ENCODE data around the gene HSPB6. TPM values are rescaled to one million over a fixed set of nuclear protein-coding genes. Genes with fewer than 3 reads are reported as not detected.
A peak's percentile ranks its signal among the peaks of the same experiment; 100 is the strongest.

The HSPB6 gene
- total and polyA plus RNA-seq, 3 experiments from 2014 or later, result not detected

DNA sequence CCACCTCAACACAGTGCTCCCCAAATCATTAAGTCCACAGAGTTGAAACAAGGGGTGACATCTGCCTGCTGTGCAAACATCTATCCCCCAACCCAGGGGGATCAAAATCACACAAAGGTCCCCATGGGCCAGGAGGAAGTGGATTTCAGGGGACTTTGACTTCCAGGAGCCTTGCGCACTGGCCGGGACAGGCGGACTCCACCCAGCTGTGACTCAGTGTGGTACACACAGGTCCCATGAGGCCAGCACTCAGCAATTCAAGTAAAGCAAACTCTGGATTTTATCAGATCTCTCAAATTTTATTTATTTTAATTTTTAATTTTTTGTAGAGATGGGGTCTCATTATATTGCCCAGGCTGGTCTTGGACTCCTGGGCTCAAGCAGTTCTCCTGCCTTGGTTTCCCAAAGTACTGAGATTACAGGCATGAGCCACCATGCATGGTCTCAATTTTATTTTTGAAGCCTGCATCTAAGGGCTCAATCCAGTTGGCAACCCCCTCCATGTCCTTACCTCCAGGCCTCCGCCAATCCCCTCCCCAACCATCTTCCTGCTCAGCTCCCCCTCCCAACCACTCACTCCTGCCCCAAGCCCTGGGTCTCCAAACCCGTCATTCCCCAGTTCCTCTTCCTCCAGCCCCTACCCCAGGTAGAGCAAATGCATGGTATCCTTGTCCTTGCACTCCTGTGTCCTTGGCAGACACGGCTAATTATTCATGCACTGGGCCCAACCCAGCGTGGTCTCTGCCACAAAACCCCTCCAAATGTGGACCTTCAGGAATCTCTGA, 36.7 kb upstream of the HSPB6 start:
- Histone ChIP-seq H3K4me3 (ENCODE audit: low read length) (no peak overlapping the region), H3K4me1 (ENCODE audit: insufficient read depth, low read length) (no peaks in the 10 kb centered on the region), H3K36me3 (ENCODE audit: insufficient read depth, low read length) (no peaks in the 10 kb centered on the region), H3K27me3 (ENCODE audit: insufficient read depth, low read length, poor library complexity, severe bottlenecking) (no peaks in the 10 kb centered on the region), H3K9me3 (ENCODE audit: low read length) (no peaks in the 10 kb centered on the region), H3K27ac (ENCODE audit: low read depth, low read length) (no peak overlapping the region)
- ChIA-PET POLR2A (no interaction called here), CTCF (no interaction called here)
- Mint-ChIP-seq H3K36me3 (no peaks in the 10 kb centered on the region), H3K4me1 (peaks cover 0 to 6% (median 0%) of the 10 kb centered on the region in 3 donors), H3K27ac (peak overlapping the region in 1 of 8 donors; percentile 47), H3K4me3 (no peak overlapping the region), H3K9me3 (no peaks in the 10 kb centered on the region), H3K27me3 (peaks cover 16 to 32% of the 10 kb centered on the region in 2 donors)
- no peak for DNase-seq

GRCh38 chr19:35792888-35793287, 36.1 kb upstream of the HSPB6 start:
- no peak for DNase-seq
- no peaks in the 10 kb centered on the region for H3K9me3 ChIP-seq (ENCODE audit: low read length)
- no peak overlapping the region for H3K27ac ChIP-seq (ENCODE audit: low read depth, low read length)
- Mint-ChIP-seq H3K27me3 (peaks cover 12 to 28% of the 10 kb centered on the region in 2 donors), H3K4me3 (no peak overlapping the region), H3K9me3 (no peaks in the 10 kb centered on the region), H3K4me1 (peaks cover 0 to 6% (median 0%) of the 10 kb centered on the region in 3 donors), H3K27ac (no peak overlapping the region), H3K36me3 (no peaks in the 10 kb centered on the region)
- ChIA-PET POLR2A (no interaction called here), CTCF (no interaction called here)
- no peaks in the 10 kb centered on the region for H3K27me3 ChIP-seq (ENCODE audit: insufficient read depth, low read length, poor library complexity, severe bottlenecking)
- no peak overlapping the region for H3K4me3 ChIP-seq (ENCODE audit: low read length)
- no peaks in the 10 kb centered on the region for H3K4me1 ChIP-seq (ENCODE audit: insufficient read depth, low read length)
- no peaks in the 10 kb centered on the region for H3K36me3 ChIP-seq (ENCODE audit: insufficient read depth, low read length)

GRCh38 chr19:35792312-35792711, 35.5 kb upstream of the HSPB6 start:
- Mint-ChIP-seq H3K27ac (no peak overlapping the region), H3K4me3 (no peak overlapping the region), H3K36me3 (no peaks in the 10 kb centered on the region), H3K9me3 (no peaks in the 10 kb centered on the region), H3K4me1 (peaks cover 0 to 6% (median 0%) of the 10 kb centered on the region in 3 donors), H3K27me3 (peaks cover 12 to 25% of the 10 kb centered on the region in 2 donors)
- no peak for DNase-seq
- CTCF ChIA-PET, result interaction anchor here (0.5 kb wide), 1 partner anchor 175 kb away, joined by 3 read pairs; no protein-coding TSS in a partner anchor
- Histone ChIP-seq H3K4me1 (ENCODE audit: insufficient read depth, low read length) (no peaks in the 10 kb centered on the region), H3K27me3 (ENCODE audit: insufficient read depth, low read length, poor library complexity, severe bottlenecking) (no peaks in the 10 kb centered on the region), H3K4me3 (ENCODE audit: low read length) (no peak overlapping the region), H3K36me3 (ENCODE audit: insufficient read depth, low read length) (no peaks in the 10 kb centered on the region), H3K27ac (ENCODE audit: low read depth, low read length) (no peak overlapping the region), H3K9me3 (ENCODE audit: low read length) (no peaks in the 10 kb centered on the region)
- POLR2A ChIA-PET, result no interaction called here

GRCh38 chr19:35791814-35792279, 35.0 kb upstream of the HSPB6 start:
- POLR2A ChIA-PET, result no interaction called here
- no peak for DNase-seq

GRCh38 chr19:35790981-35791813, 34.4 kb upstream of the HSPB6 start:
- no peak overlapping the region for H3K4me3 Mint-ChIP-seq
- H3K4me1 ChIP-seq (ENCODE audit: insufficient read depth, low read length), result no peaks in the 10 kb centered on the region
- CTCF ChIA-PET, result no interaction called here
- no peak overlapping the region for H3K27ac ChIP-seq (ENCODE audit: low read depth, low read length)
- H3K36me3 Mint-ChIP-seq, result no peaks in the 10 kb centered on the region
- no peaks in the 10 kb centered on the region for H3K27me3 ChIP-seq (ENCODE audit: insufficient read depth, low read length, poor library complexity, severe bottlenecking)
- H3K27me3 Mint-ChIP-seq, result peaks cover 6 to 14% of the 10 kb centered on the region in 2 donors
- no peaks in the 10 kb centered on the region for H3K4me1 Mint-ChIP-seq
- no peak for DNase-seq
- POLR2A ChIA-PET, result no interaction called here
- H3K36me3 ChIP-seq (ENCODE audit: insufficient read depth, low read length), result no peaks in the 10 kb centered on the region
- H3K9me3 ChIP-seq (ENCODE audit: low read length), result no peaks in the 10 kb centered on the region
- H3K4me3 ChIP-seq (ENCODE audit: low read length), result no peak overlapping the region
- no peak overlapping the region for H3K27ac Mint-ChIP-seq
- H3K9me3 Mint-ChIP-seq, result no peaks in the 10 kb centered on the region

More at GRCh38 chr19:35791814-35792279, 35.0 kb upstream of the HSPB6 start:
- H3K27me3 Mint-ChIP-seq, result peaks cover 9 to 20% of the 10 kb centered on the region in 2 donors
- peaks cover 0 to 1% (median 0%) of the 10 kb centered on the region in 3 donors for H3K4me1 Mint-ChIP-seq
- H3K9me3 ChIP-seq (ENCODE audit: low read length), result no peaks in the 10 kb centered on the region
- no peaks in the 10 kb centered on the region for H3K36me3 Mint-ChIP-seq
- no peaks in the 10 kb centered on the region for H3K36me3 ChIP-seq (ENCODE audit: insufficient read depth, low read length)
- H3K27me3 ChIP-seq (ENCODE audit: insufficient read depth, low read length, poor library complexity, severe bottlenecking), result no peaks in the 10 kb centered on the region
- no peak overlapping the region for H3K27ac Mint-ChIP-seq
- no peak overlapping the region for H3K4me3 ChIP-seq (ENCODE audit: low read length)
- no peaks in the 10 kb centered on the region for H3K9me3 Mint-ChIP-seq
- H3K4me3 Mint-ChIP-seq, result no peak overlapping the region
- H3K27ac ChIP-seq (ENCODE audit: low read depth, low read length), result no peak overlapping the region
- no peaks in the 10 kb centered on the region for H3K4me1 ChIP-seq (ENCODE audit: insufficient read depth, low read length)
- CTCF ChIA-PET, result interaction anchor here (0.5 kb wide), 1 partner anchor 176 kb away, joined by 3 read pairs; no protein-coding TSS in a partner anchor

DNA sequence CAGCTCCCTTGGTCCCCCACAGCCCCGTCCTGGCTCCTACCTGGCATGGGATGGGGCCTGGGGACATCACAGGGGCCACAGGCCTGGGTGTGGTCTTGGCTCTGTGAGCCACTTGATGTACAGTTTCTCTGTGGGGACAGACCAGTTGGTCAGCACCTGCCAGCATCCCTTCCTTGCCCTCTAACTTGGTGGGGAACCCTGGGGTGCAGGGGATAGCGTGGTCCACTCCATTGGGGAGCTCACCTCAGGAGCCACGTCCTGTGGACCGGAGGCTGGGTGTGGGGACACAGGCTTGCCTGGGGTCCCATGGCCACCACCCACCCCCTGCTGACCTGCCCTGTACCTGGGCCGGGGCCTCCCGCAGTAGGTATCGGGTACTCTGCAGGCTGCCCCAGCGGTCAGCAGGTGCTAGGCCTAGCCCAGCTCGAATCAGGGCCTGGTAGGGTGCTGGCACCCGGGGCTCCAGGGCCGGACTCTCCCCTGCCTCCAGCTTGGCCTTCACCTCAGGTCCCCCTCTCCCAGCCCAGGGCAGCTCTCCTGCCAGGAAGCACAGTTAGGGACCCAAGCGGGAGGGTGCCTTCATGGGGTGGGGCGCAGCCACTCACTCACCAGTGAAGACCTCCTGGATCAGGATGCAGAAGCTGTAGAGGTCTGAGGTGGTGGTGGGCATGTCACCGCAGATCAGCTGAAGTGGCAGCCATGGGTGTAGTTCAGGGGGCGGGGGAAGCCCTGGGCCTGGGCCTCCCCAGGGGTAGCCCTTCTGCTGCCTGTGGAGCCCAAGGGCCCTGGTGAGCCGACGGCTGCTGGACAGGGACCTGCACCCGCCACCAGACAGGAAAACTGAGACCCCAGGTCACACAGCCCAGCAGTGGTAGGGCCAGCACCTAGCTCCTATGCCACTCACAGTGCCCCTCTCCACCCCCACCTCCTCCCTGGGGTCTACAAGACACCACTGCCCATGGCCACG, 33.4 kb upstream of the HSPB6 start:
- Histone ChIP-seq H3K4me3 (ENCODE audit: low read length) (no peak overlapping the region), H3K4me1 (ENCODE audit: insufficient read depth, low read length) (no peaks in the 10 kb centered on the region), H3K9me3 (ENCODE audit: low read length) (no peaks in the 10 kb centered on the region), H3K36me3 (ENCODE audit: insufficient read depth, low read length) (no peaks in the 10 kb centered on the region), H3K27ac (ENCODE audit: low read depth, low read length) (no peak overlapping the region), H3K27me3 (ENCODE audit: insufficient read depth, low read length, poor library complexity, severe bottlenecking) (no peaks in the 10 kb centered on the region)
- no peaks in the 10 kb centered on the region for H3K4me1 Mint-ChIP-seq
- H3K9me3 Mint-ChIP-seq, result no peaks in the 10 kb centered on the region
- H3K4me3 Mint-ChIP-seq, result no peak overlapping the region
- CTCF ChIA-PET, result interaction anchor here (1.4 kb wide), 1 partner anchor 98 kb away, joined by 4 read pairs; no protein-coding TSS in a partner anchor
- no peak for DNase-seq
- peaks cover 0 to 2% (median 0%) of the 10 kb centered on the region in 3 donors for H3K36me3 Mint-ChIP-seq
- H3K27me3 Mint-ChIP-seq, result peaks cover 1 to 9% of the 10 kb centered on the region in 2 donors
- POLR2A ChIA-PET, result no interaction called here
- no peak overlapping the region for H3K27ac Mint-ChIP-seq

- Mint-ChIP-seq H3K36me3 (peaks cover 0 to 2% (median 0%) of the 10 kb centered on the region in 3 donors), H3K4me3 (no peak overlapping the region), H3K9me3 (no peaks in the 10 kb centered on the region), H3K27ac (no peak overlapping the region), H3K4me1 (no peaks in the 10 kb centered on the region), H3K27me3 (peaks cover 1 to 9% of the 10 kb centered on the region in 2 donors)
- no peaks in the 10 kb centered on the region for H3K36me3 ChIP-seq (ENCODE audit: insufficient read depth, low read length)
- ChIA-PET CTCF (interaction anchor here (1.4 kb wide), 1 partner anchor 97 kb away, joined by 4 read pairs; no protein-coding TSS in a partner anchor), POLR2A (no interaction called here)
- DNase-seq, result no peak
- H3K4me3 ChIP-seq (ENCODE audit: low read length), result no peak overlapping the region
- no peaks in the 10 kb centered on the region for H3K27me3 ChIP-seq (ENCODE audit: insufficient read depth, low read length, poor library complexity, severe bottlenecking)
- no peaks in the 10 kb centered on the region for H3K9me3 ChIP-seq (ENCODE audit: low read length)
- H3K27ac ChIP-seq (ENCODE audit: low read depth, low read length), result no peak overlapping the region
- no peaks in the 10 kb centered on the region for H3K4me1 ChIP-seq (ENCODE audit: insufficient read depth, low read length)
These were observed 32.6 kb upstream of the HSPB6 start for GRCh38 chr19:35789195-35789977.

Measured in CD8-positive, alpha-beta memory T cell (primary cell).